Psoas muscle (tissue), 8 donors: ENCODE measurements around the gene KDM5C. TPM values are rescaled to one million over a fixed set of nuclear protein-coding genes. Genes with fewer than 3 reads are reported as not detected.

ENCODE experiments used
- ATAC-seq, 4 donors: fragments of 200-7000 bp; cut with Tn5 transposase; one replicate each; pipeline ENCODE4 v1.9.1; 2020; ENCODE audit warnings: moderate library complexity in 3 of 4, mild to moderate bottlenecking in 2 of 4
- DNase-seq, 2 donors: peaks; one replicate each; pipeline ENCODE4 v3.0.0-alpha.2; 2020
- H3K27ac ChIP-seq: fragments of 200-600 bp; one replicate; pipeline ENCODE4 v1.8.0; 2022
- H3K27me3 ChIP-seq, 3 donors: fragments of 200-600 bp in 1 of 3; one replicate each; pipeline versions ENCODE4 v1.6.1 to v1.8.0; 2013 to 2022; ENCODE audit warnings: low read length in 2 of 3, mild to moderate bottlenecking in 2 of 3, moderate library complexity in 1 of 3; ENCODE audit not compliant: insufficient read depth in 3 of 3
- H3K36me3 ChIP-seq, 2 donors: fragments of 200-600 bp in 1 of 2; one replicate each; pipeline versions ENCODE4 v1.6.1 to v1.8.0; 2013 to 2022; ENCODE audit warnings: low read depth in 1 of 2, mild to moderate bottlenecking in 1 of 2, moderate library complexity in 1 of 2; ENCODE audit not compliant: insufficient read depth in 1 of 2
- H3K4me1 ChIP-seq: fragments of 200-600 bp; one replicate; pipeline ENCODE4 v1.8.0; 2022
- H3K4me3 ChIP-seq: fragments of 200-600 bp; one replicate; pipeline ENCODE4 v1.8.0; 2022; ENCODE audit warnings: mild to moderate bottlenecking
- H3K9me3 ChIP-seq: fragments of 200-600 bp; one replicate; pipeline ENCODE4 v1.8.0; 2022
- CTCF ChIP-seq: fragments of 200-600 bp; IDR thresholded peaks from one replicate; pipeline ENCODE4 v1.8.0; 2022; ENCODE audit warnings: antibody characterized with exemption
- WGBS, 3 donors: extraction: QIAGEN DNeasy Blood & Tissue Kit; methylation state at CpG; one replicate each; pipeline versions ENCODE4 v1.1.6 to v1.1.7; 2013; 5-methylcytosine and 5-hydroxymethylcytosine counted together
- intact Hi-C, 2 donors: fragments of 100-400 bp; cut with DNase I; formaldehyde crosslinking; loops; one replicate each; pipeline versions ENCODE4 v1.11.0 to v1.14.2; 2022
- polyA plus RNA-seq, 3 donors: library from polyadenylated mRNA; stranded (reverse); fragments of 200-250 nt; gene quantifications; one replicate each; pipeline ENCODE4 v1.2.3, GENCODE V29; 2013
- total RNA-seq, 4 donors: library from RNA; stranded (reverse); fragmentation: NEBNext Ultra II Directional in 2 of 4; extraction: Animal tissue kit (Norgen Biotek cat#: 25700) in 2 of 4; gene quantifications; one replicate each; pipeline versions ENCODE4 v1.2.1 to v1.2.4, GENCODE V29; 2021 to 2023
- donor health status: healthy with polysubstance abuse.
- donor health status: DM: no; HTN: no; CAD: no; lungs with moderate emphysema.
- donor health status: Bipolar disorder and iron deficiency.
- donor health status: healthy.
- donor health status: DM: yes; HTN: yes; CAD: no.
- donor health status: DM: no; HTN: no; CAD: no.
- donor health status: DM: no; HTN: no; CAD: no.
- donor health status: DM: yes; HTN: yes; CAD: no.

KDM5C gene
- total and polyA plus RNA-seq, 7 donors, result 22.4 to 119 (median 62.2) TPM

GRCh38 chrX:53153581-53153980, 71.4 kb downstream of the KDM5C start:
- no peaks in the 10 kb centered on the region for H3K9me3 ChIP-seq
- intact Hi-C loops, result no loop called here
- ATAC-seq (peak; percentile 70 to 86 (median 80)), DNase-seq (no peak)
- peak overlapping the region; percentile 60 for H3K27ac ChIP-seq
- no peak overlapping the region for H3K4me3 ChIP-seq
- no peaks in the 10 kb centered on the region for H3K27me3 ChIP-seq
- H3K4me1 ChIP-seq, result peaks cover 16% of the 10 kb centered on the region
- WGBS, 3 donors, result 32 to 50% (median 40%) methylated on average over 1 of the region's 1 CpG
- no peak for TF ChIP-seq CTCF
- H3K36me3 ChIP-seq, result no peaks in the 10 kb centered on the region

Other genes starting within 250 kb of the KDM5C start
- gene GPR173, start 176.4 kb downstream of the KDM5C start, total RNA-seq, result under 1 TPM; 0.13 to 0.34 (median 0.20) TPM
- under 1 TPM; 0.03 to 0.16 (median 0.08) TPM for gene GPR173, start 176.4 kb downstream of the KDM5C start, polyA plus RNA-seq
- 10 to 100 TPM; 20.0 to 56.4 (median 28.1) TPM for gene TSPYL2, start 142.8 kb downstream of the KDM5C start, total RNA-seq
- 10 to 100 TPM in 2 of 3 donors, 1 to 10 TPM in 1; 9.2 to 45.2 (median 23.2) TPM for gene TSPYL2, start 142.8 kb downstream of the KDM5C start, polyA plus RNA-seq
- gene KANTR, start 131.1 kb downstream of the KDM5C start, total RNA-seq, result 1 to 10 TPM; 3.4 to 8.2 (median 4.8) TPM
- 1 to 10 TPM in 2 of 3 donors, under 1 TPM in 1; 0.89 to 5.2 (median 1.5) TPM for gene KANTR, start 131.1 kb downstream of the KDM5C start, polyA plus RNA-seq
- gene IQSEC2, start 56.4 kb upstream of the KDM5C start, total RNA-seq, result 10 to 100 TPM; 38.8 to 63.8 (median 47.5) TPM
- gene IQSEC2, start 56.4 kb upstream of the KDM5C start, polyA plus RNA-seq, result 10 to 100 TPM in 2 of 3 donors, 1 to 10 TPM in 1; 8.2 to 41.5 (median 32.3) TPM
- gene SMC1A, start 197.4 kb upstream of the KDM5C start, total RNA-seq, result 10 to 100 TPM; 25.9 to 45.0 (median 31.6) TPM
- gene SMC1A, start 197.4 kb upstream of the KDM5C start, polyA plus RNA-seq, result 1 to 10 TPM; 8.1 to 10.0 (median 9.2) TPM
- gene RIBC1, start 197.7 kb upstream of the KDM5C start, total RNA-seq, result under 1 TPM; 0.14 to 0.64 (median 0.40) TPM
- 1 to 10 TPM in 1 of 3 donors, under 1 TPM in 2; 0.15 to 2.3 (median 0.44) TPM for gene RIBC1, start 197.7 kb upstream of the KDM5C start, polyA plus RNA-seq
- 10 to 100 TPM; 51.8 to 98.0 (median 68.4) TPM for gene HSD17B10, start 209.2 kb upstream of the KDM5C start, total RNA-seq
- gene HSD17B10, start 209.2 kb upstream of the KDM5C start, polyA plus RNA-seq, result 100 to 1,000 TPM in 1 of 3 donors, 10 to 100 TPM in 2; 56.3 to 117 (median 76.4) TPM